ENCODE results near the gene SOWAHD.

GRCh38 chrX:119784747-119785446, 26.5 kb downstream of the SOWAHD start:
- TF ChIP-seq POLR2A (IDR thresholded peaks at IDR 0.05; ENCODE audit: low read depth, low read length) (peak; percentile 54), TAF1 (IDR thresholded peaks at IDR 0.05; ENCODE audit: borderline replicate concordance, low read depth, low read length) (no peak)
